HG03103 (cell line): Measurements from ENCODE around the gene ZMIZ1.

Source experiments
- ATAC-seq: cut with Tn5 transposase; IDR thresholded peaks from one replicate; pipeline ENCODE4 v1.9.1; 2021; ENCODE audit warnings: low read depth; ENCODE audit not compliant: unreplicated experiment

The ZMIZ1 gene

DNA sequence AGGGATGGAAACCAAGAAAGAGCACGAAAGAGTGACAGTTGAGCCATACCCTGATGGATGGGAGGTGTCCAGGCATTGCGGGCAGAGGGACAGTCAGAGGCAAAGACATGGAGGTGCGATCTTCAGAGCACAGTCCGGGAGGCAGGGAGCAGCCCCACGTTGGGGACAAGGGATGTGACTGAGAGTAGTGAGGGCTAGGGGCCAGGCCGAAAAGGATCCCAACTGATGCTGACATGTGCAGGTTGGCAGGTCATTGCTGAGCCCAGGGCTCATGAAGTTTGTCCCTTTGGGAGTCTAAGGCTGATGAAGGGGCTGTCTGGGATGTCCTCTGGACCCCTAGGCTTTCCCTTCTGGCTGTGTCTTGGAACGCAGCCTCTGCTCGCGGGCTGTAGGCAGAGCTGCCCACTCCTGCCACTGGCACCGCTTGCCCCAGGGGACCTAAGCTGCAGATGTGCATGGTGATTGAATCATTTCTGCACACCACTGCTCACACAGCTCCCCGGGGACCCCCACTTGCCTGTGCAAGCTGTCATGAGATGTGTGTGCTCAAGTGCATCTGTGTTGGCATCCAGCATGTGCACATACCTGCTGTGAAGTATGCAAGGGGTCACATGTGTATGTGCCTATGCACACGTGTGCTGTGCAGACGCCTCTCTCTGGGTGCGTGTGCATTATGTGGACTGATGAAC is 125.1 kb downstream of the ZMIZ1 start:
- ATAC-seq = no peak

GRCh38 chr10:79195091-79195923 is 126.5 kb downstream of the ZMIZ1 start:
- ATAC-seq = peak; percentile 64

GRCh38 chr10:79196470-79197461 is 128.0 kb downstream of the ZMIZ1 start:
- no peak for ATAC-seq

DNA sequence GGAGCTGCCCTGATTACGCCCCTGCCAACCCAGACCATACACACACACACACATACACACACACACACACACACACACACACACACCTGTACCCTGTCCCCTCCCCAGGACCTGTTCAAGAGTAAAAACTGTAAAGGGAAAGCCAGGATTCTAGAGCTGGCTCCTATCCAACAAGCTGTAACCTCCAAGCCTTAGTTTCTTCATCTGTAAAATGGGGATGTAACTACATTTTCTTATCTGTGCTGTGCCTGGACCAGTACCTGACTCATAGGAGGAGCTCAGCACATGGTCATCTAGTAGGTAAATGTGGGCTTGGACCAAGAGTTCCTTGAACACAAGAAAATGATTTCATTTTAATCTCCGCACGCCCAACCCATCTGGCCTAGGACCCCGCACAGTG is 128.8 kb downstream of the ZMIZ1 start:
- no peak for ATAC-seq

GRCh38 chr10:79200346-79200745 is 131.6 kb downstream of the ZMIZ1 start:
- ATAC-seq = no peak

- no peak for ATAC-seq
Measured at GRCh38 chr10:79201706-79202105, 132.9 kb downstream of the ZMIZ1 start.

- no peak for ATAC-seq
Measured at GRCh38 chr10:79202188-79203013, 133.6 kb downstream of the ZMIZ1 start.

GRCh38 chr10:79203014-79203644 is 134.4 kb downstream of the ZMIZ1 start:
- ATAC-seq = no peak

DNA sequence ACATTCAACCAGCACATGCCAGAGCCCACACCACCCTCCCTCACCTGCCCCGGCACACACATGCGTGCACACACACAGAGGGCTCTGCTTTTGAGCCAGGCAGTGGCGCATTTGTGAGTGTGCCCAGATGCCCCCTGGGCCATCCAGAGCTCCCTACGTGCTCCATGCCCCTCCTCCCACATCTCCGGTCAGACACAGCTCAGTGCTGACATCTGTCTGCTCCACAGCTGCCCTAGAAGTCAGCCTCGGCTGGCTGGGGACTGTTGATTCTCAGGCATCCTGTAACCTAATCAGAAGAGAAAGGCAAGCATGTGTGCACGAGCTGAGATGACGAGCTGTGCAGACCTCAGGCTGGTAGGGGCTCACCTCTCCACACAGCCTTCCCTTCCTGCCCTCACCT is 135.1 kb downstream of the ZMIZ1 start:
- ATAC-seq = no peak

DNA sequence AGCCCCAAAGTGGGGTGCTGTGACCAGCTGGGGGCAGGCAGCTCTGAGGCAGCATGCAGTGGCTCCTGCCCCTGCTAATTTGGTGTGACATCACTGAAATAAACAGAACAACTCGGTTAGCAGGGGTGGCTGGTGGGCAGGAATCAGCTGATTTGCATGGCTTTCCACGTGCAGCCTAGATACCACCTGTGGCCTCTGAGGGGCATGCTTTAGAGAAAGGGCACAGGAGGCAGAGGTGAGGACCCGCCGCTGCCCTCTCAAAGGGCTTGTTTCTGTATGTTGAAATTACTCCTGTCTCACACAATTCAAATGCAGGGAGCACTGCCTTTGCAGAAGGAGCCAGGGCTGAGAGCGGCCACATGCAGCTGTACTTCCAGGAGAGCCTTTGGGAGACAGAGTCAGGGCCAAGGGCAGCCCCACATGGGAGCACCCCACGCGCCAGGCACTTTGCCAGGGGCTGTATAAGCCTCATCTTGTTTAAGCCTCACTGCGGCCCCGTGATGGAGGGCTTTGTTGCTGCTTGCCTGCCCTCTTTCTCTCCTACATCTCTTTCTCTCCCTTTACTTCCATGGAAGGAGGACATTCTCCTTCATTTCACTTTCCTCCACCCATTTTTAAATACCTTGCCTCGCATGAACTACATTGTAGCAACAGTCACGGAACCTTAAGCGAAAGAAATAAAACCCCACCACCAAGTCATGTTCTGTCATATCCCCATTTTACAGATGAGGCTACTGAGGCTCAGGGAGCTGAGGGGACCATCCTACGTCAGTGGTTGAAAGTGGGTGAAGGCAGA is 137.7 kb downstream of the ZMIZ1 start:
- no peak for ATAC-seq

- ATAC-seq = no peak
Measured at GRCh38 chr10:79207096-79207357, 138.3 kb downstream of the ZMIZ1 start.

DNA sequence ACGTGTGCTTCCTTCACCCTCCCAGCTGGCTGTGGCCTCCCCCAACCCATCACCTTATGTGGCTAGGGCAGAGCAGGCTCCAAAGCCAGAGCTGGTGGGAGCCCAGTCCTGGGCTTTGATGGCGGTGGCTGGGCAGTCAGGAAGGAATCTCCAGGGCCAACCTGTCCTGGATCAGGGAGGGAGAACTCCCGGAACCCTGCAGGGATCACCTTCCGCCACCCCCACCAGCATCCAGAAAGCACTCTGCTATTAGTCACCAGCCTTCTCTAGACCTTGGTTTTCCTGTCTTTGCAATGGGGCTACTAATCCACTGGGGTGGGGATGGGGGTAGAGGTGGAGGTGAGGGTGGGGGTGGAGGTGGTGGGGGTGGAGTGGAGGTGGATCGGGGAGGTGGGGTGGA is 139.0 kb downstream of the ZMIZ1 start:
- no peak for ATAC-seq

GRCh38 chr10:79208251-79208983 is 139.7 kb downstream of the ZMIZ1 start:
- no peak for ATAC-seq

- no peak for ATAC-seq
Measured at GRCh38 chr10:79209340-79209739, 140.6 kb downstream of the ZMIZ1 start.

- no peak for ATAC-seq
Measured at GRCh38 chr10:79209831-79210230, 141.1 kb downstream of the ZMIZ1 start.

DNA sequence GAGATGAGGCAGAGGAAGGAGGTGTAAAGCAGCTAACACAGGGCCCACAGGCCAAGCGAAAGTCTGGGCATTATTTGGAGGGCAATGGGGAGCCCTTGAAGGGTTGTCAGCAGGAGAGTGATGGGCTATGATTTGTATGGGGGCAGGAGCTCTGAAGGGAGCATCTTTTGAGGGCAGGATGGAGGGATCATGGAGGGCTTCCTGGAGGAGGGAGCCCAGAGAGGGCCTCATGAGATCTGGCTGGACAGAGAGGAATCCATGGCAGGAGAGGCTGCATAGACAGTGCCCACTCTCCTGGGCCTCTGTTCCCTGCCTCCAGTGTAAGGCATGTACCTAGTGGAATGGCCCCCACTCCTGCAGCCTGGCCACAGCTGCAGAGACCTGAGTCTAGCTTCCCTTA is 141.9 kb downstream of the ZMIZ1 start:
- no peak for ATAC-seq

DNA sequence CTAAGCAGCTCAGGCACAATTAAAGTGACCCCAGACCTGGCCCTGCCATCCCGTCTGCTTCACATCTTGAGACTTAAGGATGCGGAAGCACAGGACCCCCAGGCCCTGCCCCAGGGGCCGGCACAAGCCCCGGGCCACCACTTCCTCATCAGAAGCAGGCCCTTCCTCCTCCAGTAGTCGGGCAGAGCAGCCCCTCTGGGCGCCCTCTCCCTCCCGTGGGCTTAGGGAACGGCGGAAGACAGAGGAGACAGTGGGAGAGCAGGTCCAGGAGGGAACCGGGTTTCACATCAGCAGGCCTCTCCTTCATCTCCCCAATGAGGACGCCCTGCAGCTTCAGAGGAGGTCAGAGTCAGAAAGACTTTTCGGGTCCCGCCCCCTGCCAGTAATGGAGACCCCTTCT is 142.8 kb downstream of the ZMIZ1 start:
- no peak for ATAC-seq

GRCh38 chr10:79215531-79215930 is 146.8 kb downstream of the ZMIZ1 start:
- no peak for ATAC-seq
